ENCODE measurements around the gene FARP1.

FARP1 gene

DNA sequence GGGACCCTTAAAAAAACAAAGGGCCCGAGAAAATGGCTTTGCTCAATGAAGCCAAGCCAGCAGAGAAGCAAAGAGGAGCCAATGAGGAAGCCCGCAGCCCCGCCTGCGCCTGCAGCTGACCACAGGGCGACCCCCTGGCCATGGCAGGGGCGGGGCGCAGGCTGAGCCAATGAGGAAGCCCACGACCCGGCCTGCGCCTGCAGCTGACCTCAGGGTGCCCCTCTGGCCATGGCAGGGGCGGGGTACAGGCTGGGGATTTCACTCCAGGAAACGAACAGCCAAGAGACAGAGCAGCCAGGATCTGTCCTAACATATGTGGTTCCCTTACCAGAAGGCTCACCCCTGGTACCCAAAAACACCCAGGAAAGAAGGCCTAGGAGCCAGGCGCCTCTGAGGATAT is 332.6 kb downstream of the FARP1 start:
- H3K4me3 ChIP-seq (replicated peaks in 1 of 2; ENCODE audit: low read depth in 2 of 2, low read length in 2 of 2), result no peak overlapping the region
- peak in 1 of 2 donors; percentile 15 for DNase-seq (ENCODE audit: low read depth in 2 of 2)
- TF ChIP-seq CTCF (IDR thresholded peaks at IDR 0.05; ENCODE audit: low read depth, low read length), result no peak

- H3K4me3 ChIP-seq (replicated peaks in 1 of 2; ENCODE audit: low read depth in 2 of 2, low read length in 2 of 2), result no peak overlapping the region
- peak in 1 of 2 donors; percentile 7 for DNase-seq (ENCODE audit: low read depth in 2 of 2)
- no peak for TF ChIP-seq CTCF (IDR thresholded peaks at IDR 0.05; ENCODE audit: low read depth, low read length)
Observed at GRCh38 chr13:98476106-98476505, 333.2 kb downstream of the FARP1 start.

- no peak for TF ChIP-seq CTCF (IDR thresholded peaks at IDR 0.05; ENCODE audit: low read depth, low read length)
- H3K4me3 ChIP-seq (replicated peaks in 1 of 2; ENCODE audit: low read depth in 2 of 2, low read length in 2 of 2), result peak overlapping the region in 1 of 2 donors; percentile 4
- peak; percentile 79 to 93 for DNase-seq (ENCODE audit: low read depth in 2 of 2)
Observed at GRCh38 chr13:98476538-98476966, 333.7 kb downstream of the FARP1 start.

- no peak overlapping the region for H3K4me3 ChIP-seq (replicated peaks in 1 of 2; ENCODE audit: low read depth in 2 of 2, low read length in 2 of 2)
- peak in 1 of 2 donors; percentile 52 for DNase-seq (ENCODE audit: low read depth in 2 of 2)
- TF ChIP-seq CTCF (IDR thresholded peaks at IDR 0.05; ENCODE audit: low read depth, low read length), result no peak
Observed at GRCh38 chr13:98478189-98479129, 335.6 kb downstream of the FARP1 start.

GRCh38 chr13:98479496-98480003 is 336.7 kb downstream of the FARP1 start:
- no peak for DNase-seq (ENCODE audit: low read depth in 2 of 2)
- H3K4me3 ChIP-seq (replicated peaks in 1 of 2; ENCODE audit: low read depth in 2 of 2, low read length in 2 of 2), result no peak overlapping the region
- no peak for TF ChIP-seq CTCF (IDR thresholded peaks at IDR 0.05; ENCODE audit: low read depth, low read length)

GRCh38 chr13:98480915-98481877 is 338.3 kb downstream of the FARP1 start:
- TF ChIP-seq CTCF (IDR thresholded peaks at IDR 0.05; ENCODE audit: low read depth, low read length), result no peak
- H3K4me3 ChIP-seq (replicated peaks in 1 of 2; ENCODE audit: low read depth in 2 of 2, low read length in 2 of 2), result no peak overlapping the region
- DNase-seq (ENCODE audit: low read depth in 2 of 2), result peak; percentile 26 to 58
